ENCODE results near the gene SHE.

DNA sequence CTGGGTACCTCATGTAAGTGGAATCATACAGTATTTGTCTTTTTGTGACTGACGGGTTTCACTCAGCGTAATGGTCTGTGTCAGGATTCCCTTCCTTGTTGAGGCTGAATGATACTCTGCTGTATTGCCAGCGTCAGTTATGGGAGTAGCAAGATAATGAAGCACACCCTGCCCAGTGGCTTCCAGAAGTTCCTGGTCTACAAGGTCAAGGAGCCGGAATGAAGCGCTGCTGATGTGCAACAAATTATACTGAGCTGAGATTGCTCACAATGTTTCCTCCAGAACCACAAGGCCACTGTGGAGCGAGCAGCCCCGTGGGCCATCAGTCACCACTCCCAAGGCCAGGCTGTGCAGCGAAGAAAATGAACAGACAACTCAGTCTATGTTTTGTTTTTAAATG lies 24.2 kb downstream of the SHE start:
- TF ChIP-seq, protein P1, sequence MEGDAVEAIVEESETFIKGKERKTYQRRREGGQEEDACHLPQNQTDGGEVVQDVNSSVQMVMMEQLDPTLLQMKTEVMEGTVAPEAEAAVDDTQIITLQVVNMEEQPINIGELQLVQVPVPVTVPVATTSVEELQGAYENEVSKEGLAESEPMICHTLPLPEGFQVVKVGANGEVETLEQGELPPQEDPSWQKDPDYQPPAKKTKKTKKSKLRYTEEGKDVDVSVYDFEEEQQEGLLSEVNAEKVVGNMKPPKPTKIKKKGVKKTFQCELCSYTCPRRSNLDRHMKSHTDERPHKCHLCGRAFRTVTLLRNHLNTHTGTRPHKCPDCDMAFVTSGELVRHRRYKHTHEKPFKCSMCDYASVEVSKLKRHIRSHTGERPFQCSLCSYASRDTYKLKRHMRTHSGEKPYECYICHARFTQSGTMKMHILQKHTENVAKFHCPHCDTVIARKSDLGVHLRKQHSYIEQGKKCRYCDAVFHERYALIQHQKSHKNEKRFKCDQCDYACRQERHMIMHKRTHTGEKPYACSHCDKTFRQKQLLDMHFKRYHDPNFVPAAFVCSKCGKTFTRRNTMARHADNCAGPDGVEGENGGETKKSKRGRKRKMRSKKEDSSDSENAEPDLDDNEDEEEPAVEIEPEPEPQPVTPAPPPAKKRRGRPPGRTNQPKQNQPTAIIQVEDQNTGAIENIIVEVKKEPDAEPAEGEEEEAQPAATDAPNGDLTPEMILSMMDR (IDR thresholded peaks at IDR 0.05): no peak
- TF ChIP-seq POLR2A (IDR thresholded peaks at IDR 0.05): no peak
- no peak for TF ChIP-seq POLR2AphosphoS5 (IDR thresholded peaks at IDR 0.05)
